OCI-LY1 (cell line): Measurements from ENCODE around the gene MAN2B2.

ENCODE experiments used
- H2AFZ ChIP-seq: fragments of 200-600 bp; sonication (generic), shearing (Covaris generic); 2 replicates; pipeline ENCODE4 v1.6.0; 2014; ENCODE audit warnings: antibody characterized with exemption, mild to moderate bottlenecking, low read length
- H3F3A ChIP-seq: fragments of 200-600 bp; sonication (generic), shearing (Covaris generic); 2 replicates; pipeline ENCODE4 v1.6.0; 2014; ENCODE audit warnings: mild to moderate bottlenecking, antibody characterized with exemption, low read length, moderate library complexity; ENCODE audit not compliant: insufficient read depth
- H3K27ac ChIP-seq: fragments of 200-600 bp; sonication (generic); 2 replicates; pipeline ENCODE4 v1.5.1; 2014; ENCODE audit warnings: low read length, mixed run types, mild to moderate bottlenecking, low read depth; ENCODE audit not compliant: poor library complexity, severe bottlenecking
- H3K27me3 ChIP-seq: fragments of 200-600 bp; sonication (generic); 2 replicates; pipeline ENCODE4 v1.6.0; 2014; ENCODE audit warnings: antibody characterized with exemption, mild to moderate bottlenecking, low read length, moderate library complexity; ENCODE audit not compliant: insufficient read depth
- H3K36me3 ChIP-seq: fragments of 200-600 bp; sonication (generic); 2 replicates; pipeline ENCODE4 v1.6.1; 2014; ENCODE audit warnings: mild to moderate bottlenecking, antibody characterized with exemption, low read length, moderate library complexity, mixed read lengths; ENCODE audit not compliant: insufficient read depth
- H3K4me1 ChIP-seq: fragments of 200-600 bp; sonication (generic); 2 replicates; pipeline ENCODE4 v1.5.1; 2014; ENCODE audit warnings: mild to moderate bottlenecking, low read length, moderate library complexity; ENCODE audit not compliant: insufficient read depth, severe bottlenecking
- H3K4me2 ChIP-seq: fragments of 200-600 bp; sonication (generic), shearing (Covaris generic); 2 replicates; pipeline ENCODE4 v1.6.1; 2014; ENCODE audit warnings: low read length
- H3K4me3 ChIP-seq: fragments of 200-600 bp; sonication (generic); 2 replicates; pipeline ENCODE4 v1.5.1; 2014; ENCODE audit warnings: low read length, low read depth, mild to moderate bottlenecking, mixed read lengths; ENCODE audit not compliant: poor library complexity, severe bottlenecking
- H3K79me2 ChIP-seq: fragments of 200-600 bp; shearing (Covaris generic); 2 replicates; pipeline ENCODE4 v1.6.1; 2016; ENCODE audit warnings: mixed run types, low read length, mixed read lengths; ENCODE audit not compliant: insufficient read depth
- H3K9ac ChIP-seq: fragments of 200-600 bp; sonication (generic), shearing (Covaris generic); 2 replicates; pipeline ENCODE4 v1.6.1; 2014; ENCODE audit warnings: mild to moderate bottlenecking, low read length, mixed read lengths
- H3K9me2 ChIP-seq: fragments of 200-600 bp; sonication (generic), shearing (Covaris generic); 2 replicates; pipeline ENCODE4 v1.6.1; 2014; ENCODE audit warnings: low read depth, mild to moderate bottlenecking, low read length, mixed read lengths
- H3K9me3 ChIP-seq: fragments of 200-600 bp; shearing (Covaris generic); 2 replicates; pipeline ENCODE4 v1.6.1; 2014; ENCODE audit warnings: low read length, mixed read lengths
- H4K20me1 ChIP-seq: fragments of 200-600 bp; sonication (generic), shearing (Covaris generic); 2 replicates; pipeline ENCODE4 v1.6.0; 2016; ENCODE audit warnings: mild to moderate bottlenecking, low read length; ENCODE audit not compliant: insufficient read depth
- EZH2 ChIP-seq: fragments of 200-600 bp; sonication (generic), shearing (Covaris generic); IDR thresholded peaks from 2 replicates; pipeline ENCODE4 v1.8.0; 2017; ENCODE audit warnings: borderline replicate concordance, mixed run types, mild to moderate bottlenecking, antibody characterized with exemption, low read length, moderate library complexity, mixed read lengths
- TF ChIP-seq, protein P1 (sequence below): fragments of 200-600 bp; sonication (generic), shearing (Covaris generic); IDR thresholded peaks from 2 replicates; pipeline ENCODE4 v1.5.1; 2017; ENCODE audit warnings: mild to moderate bottlenecking, antibody characterized with exemption, low read length, moderate library complexity, mixed read lengths

MAN2B2 gene

GRCh38 chr4:6538111-6538510 lies 36.9 kb upstream of the MAN2B2 start:
- H3K36me3 ChIP-seq: no peaks in the 10 kb centered on the region
- no peak overlapping the region for H3K4me3 ChIP-seq
- no peak overlapping the region for H3K4me2 ChIP-seq
- no peak overlapping the region for H3K27ac ChIP-seq
- no peaks in the 10 kb centered on the region for H3K9me3 ChIP-seq
- H3K9ac ChIP-seq: no peak overlapping the region
- H3K4me1 ChIP-seq: no peaks in the 10 kb centered on the region
- no peaks in the 10 kb centered on the region for H3F3A ChIP-seq
- H3K79me2 ChIP-seq: no peaks in the 10 kb centered on the region
- TF ChIP-seq, protein P1, sequence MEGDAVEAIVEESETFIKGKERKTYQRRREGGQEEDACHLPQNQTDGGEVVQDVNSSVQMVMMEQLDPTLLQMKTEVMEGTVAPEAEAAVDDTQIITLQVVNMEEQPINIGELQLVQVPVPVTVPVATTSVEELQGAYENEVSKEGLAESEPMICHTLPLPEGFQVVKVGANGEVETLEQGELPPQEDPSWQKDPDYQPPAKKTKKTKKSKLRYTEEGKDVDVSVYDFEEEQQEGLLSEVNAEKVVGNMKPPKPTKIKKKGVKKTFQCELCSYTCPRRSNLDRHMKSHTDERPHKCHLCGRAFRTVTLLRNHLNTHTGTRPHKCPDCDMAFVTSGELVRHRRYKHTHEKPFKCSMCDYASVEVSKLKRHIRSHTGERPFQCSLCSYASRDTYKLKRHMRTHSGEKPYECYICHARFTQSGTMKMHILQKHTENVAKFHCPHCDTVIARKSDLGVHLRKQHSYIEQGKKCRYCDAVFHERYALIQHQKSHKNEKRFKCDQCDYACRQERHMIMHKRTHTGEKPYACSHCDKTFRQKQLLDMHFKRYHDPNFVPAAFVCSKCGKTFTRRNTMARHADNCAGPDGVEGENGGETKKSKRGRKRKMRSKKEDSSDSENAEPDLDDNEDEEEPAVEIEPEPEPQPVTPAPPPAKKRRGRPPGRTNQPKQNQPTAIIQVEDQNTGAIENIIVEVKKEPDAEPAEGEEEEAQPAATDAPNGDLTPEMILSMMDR: no peak
- no peak for TF ChIP-seq EZH2
- no peak overlapping the region for H2AFZ ChIP-seq
- H4K20me1 ChIP-seq: no peaks in the 10 kb centered on the region
- no peaks in the 10 kb centered on the region for H3K27me3 ChIP-seq
- H3K9me2 ChIP-seq: no peaks in the 10 kb centered on the region

GRCh38 chr4:6538575-6538974 lies 36.4 kb upstream of the MAN2B2 start:
- Histone ChIP-seq H3K27ac (no peak overlapping the region), H3K9ac (no peak overlapping the region), H3K4me2 (no peak overlapping the region), H3K4me3 (no peak overlapping the region), H3K27me3 (no peaks in the 10 kb centered on the region), H3K79me2 (no peaks in the 10 kb centered on the region), H2AFZ (no peak overlapping the region), H3K9me2 (no peaks in the 10 kb centered on the region), H4K20me1 (no peaks in the 10 kb centered on the region), H3K9me3 (no peaks in the 10 kb centered on the region), H3K36me3 (no peaks in the 10 kb centered on the region), H3K4me1 (no peaks in the 10 kb centered on the region), H3F3A (no peaks in the 10 kb centered on the region)
- no peak for TF ChIP-seq EZH2
- TF ChIP-seq, protein P1: no peak

- H3K9me3 ChIP-seq: no peaks in the 10 kb centered on the region
- TF ChIP-seq, protein P1: no peak
- no peak for TF ChIP-seq EZH2
- no peaks in the 10 kb centered on the region for H3K9me2 ChIP-seq
- no peak overlapping the region for H3K4me3 ChIP-seq
- H4K20me1 ChIP-seq: no peaks in the 10 kb centered on the region
- no peaks in the 10 kb centered on the region for H3K36me3 ChIP-seq
- H2AFZ ChIP-seq: no peak overlapping the region
- no peak overlapping the region for H3K4me2 ChIP-seq
- H3K79me2 ChIP-seq: no peaks in the 10 kb centered on the region
- H3K27ac ChIP-seq: no peak overlapping the region
- no peak overlapping the region for H3K9ac ChIP-seq
- no peaks in the 10 kb centered on the region for H3F3A ChIP-seq
- H3K4me1 ChIP-seq: no peaks in the 10 kb centered on the region
- H3K27me3 ChIP-seq: no peaks in the 10 kb centered on the region
Measured at GRCh38 chr4:6539009-6539764, 35.8 kb upstream of the MAN2B2 start.
